RKO (cell line): ENCODE results near the gene ADAM15.

Experiments used
- DNase-seq: peaks from one replicate; pipeline ENCODE4 v3.0.0-alpha.2; 2016; ENCODE audit warnings: low spot score

Gene ADAM15

GRCh38 chr1:155073377-155074242 is 22.5 kb downstream of the ADAM15 start:
- no peak for DNase-seq

DNA sequence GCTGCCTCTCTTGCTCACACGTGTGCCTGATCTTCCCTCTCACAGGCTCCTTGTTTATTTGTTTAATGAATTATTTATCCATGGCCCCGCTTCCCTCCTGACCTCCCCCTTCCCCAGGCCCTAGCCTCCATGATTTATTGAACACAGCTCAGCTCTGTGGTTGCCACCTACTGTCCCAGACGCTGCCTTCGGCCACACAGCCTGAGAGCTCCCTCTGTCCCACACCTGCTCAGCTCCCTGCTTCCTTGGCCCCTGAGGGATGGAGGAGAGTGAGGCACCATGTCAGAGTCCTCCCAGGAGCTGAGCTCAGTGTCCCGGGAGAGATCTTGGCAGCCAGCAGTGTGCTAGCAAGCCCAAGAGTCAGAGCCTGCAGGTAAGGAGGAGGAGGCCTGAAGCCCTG is 24.4 kb downstream of the ADAM15 start:
- DNase-seq, result no peak

- DNase-seq, result no peak
Measured at GRCh38 chr1:155076371-155076770, 25.3 kb downstream of the ADAM15 start.

GRCh38 chr1:155077346-155077745 is 26.2 kb downstream of the ADAM15 start:
- no peak for DNase-seq

DNA sequence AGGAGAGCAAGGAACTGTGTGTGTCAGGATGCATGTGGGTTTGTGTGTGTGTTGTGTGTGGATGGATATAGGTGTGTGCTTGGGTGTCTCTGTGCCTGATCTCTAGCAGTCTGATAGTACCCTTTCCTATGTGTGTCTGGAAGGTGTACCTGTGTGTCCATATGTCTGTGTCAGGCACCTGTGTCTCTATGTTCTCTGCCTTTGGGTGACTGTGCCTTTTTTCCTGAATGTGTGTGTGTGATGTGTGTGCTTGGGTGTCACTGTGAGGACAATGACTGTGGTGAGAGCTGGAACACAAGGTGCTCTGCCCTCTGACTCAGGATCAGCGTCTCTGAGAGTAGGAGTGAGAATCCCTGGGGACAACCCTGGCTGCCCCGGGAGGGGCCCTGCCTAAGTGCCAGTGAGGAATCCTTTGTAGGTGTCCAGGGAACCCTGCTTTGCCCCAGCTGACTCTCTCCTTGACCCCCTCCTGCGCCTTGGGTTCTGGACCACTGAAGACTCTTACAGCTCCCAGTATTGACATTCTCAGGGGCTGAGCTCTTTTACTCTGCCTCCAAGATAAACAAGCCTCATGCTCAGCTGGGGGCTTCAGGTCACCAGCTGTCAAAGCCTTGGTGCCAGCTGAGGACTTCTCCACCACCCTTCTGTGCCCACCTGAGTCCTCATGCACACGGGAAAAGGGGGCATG is 26.8 kb downstream of the ADAM15 start:
- no peak for DNase-seq

DNA sequence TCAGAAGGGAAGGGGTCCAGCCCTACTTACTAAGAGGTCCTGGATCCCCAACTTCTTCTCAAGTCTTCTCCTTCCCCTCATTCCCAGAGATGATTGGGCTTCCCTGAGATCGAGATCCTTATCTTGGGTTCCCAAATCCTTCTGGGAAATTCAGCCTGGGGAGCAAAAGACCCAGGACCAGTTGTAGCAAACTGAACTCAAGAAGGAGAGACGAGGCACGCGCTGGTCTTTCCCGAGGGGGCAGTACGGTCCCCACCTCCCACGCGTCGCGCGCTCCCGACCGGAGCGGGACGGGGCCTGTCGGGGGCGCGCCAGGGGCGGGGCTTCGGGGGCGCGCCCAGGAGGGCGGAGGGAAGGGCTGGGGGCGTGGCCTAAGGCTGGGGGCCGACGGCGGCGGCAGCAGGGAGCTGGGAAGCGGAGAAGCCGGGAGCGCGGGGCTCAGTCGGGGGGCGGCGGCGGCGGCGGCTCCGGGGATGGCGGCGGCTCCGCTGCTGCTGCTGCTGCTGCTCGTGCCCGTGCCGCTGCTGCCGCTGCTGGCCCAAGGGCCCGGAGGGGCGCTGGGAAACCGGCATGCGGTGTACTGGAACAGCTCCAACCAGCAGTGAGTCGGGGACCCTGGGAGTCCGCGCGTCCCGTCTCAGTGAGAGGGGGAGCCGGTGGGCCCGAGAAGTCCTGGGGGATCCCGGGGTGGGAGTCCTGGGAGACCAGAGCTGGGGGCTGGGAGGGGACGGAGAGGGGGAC is 27.5 kb downstream of the ADAM15 start, which contains the start of gene EFNA3:
EFNA3 (plus strand) TSS at position 369 of the 741 bp plus-strand sequence; CDS start at position 474, 105 bp downstream.
- DNase-seq, result peak; percentile 74

GRCh38 chr1:155079210-155079486 is 28.0 kb downstream of the ADAM15 start:
- DNase-seq, result no peak

DNA sequence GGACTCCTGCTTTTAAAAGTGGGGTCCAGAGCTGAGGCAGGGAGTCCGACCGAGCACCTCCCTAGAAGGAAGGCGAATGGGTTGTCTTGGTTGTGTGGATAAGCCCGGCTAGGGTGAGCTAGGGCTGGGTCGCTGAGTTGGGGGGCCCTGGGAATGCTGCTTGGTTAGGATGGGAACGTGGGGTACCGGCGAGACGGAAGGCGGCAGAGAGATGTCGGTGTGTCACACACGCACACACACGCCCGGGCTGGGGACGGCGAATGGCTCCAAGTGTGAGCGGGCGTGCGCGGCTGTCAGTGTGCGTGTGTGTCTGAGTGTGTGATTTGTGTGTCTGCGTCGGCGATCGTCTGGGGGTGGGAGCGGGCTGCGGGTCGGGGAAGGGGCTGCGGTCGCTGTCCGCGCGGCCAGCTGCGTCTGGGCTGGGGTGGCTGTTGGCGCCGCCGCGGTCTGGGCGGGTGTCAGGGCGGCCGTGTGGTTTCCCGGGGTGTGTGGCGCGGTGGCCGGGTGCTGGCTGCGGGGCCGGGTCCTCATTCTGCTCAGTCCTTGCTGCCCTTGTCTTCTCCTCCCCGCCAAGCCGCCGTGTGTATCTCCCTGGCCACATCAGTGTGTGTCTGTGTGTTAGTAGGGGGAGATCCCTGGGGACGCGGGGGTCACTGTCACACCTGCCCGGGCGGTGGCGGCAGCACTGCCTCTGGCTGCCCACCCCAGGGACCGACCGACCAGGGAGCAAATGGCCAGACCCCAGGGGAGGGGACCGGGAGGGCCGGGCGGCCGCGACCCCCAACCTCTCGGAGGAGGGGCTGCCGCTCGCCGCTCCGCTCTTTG is 28.6 kb downstream of the ADAM15 start:
- peak; percentile 52 for DNase-seq

DNA sequence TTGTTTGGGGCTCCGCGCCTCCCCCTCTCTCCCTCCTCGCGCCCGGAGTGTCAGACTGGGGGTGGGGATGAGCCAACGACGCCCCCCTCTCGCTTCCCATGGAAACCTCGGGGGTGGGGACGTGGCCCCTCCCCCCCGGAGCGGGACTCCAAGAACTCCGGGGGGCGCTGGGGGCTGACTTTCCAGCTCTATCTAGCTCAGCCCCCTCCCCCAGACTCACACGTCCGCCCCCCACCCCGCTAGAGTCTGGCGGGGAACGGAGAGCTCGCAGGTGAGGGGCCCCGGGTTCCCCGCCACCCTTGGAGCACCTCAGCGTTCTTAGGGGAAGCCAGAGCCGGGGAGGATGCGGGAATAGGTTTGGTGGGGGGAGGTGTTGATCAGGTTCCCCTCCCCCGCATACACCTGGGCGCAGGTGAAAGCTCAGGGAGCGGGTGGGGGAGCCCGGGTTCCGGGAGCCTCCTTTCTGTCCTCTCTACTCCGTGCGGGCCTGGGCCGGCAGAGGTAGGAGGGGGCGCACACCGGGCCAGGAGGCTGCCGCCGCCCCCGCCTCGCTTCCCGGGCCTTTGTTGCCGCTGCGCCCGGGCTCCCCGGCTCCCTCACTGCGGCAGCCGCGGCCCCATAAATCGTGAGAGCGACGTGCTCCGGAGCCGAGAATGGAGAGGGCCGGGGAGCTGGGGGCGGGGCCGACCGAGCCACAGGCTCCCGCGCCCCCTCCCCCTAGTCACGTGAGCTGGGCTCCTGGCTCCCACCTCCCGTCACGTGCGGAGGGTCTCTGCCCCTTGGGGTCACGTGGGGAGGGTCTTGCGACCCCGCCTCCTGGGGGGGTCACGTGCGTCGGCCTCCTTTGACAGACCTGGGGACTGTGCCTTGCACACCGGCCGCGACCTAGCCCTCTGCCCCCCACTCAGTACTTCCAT is 29.5 kb downstream of the ADAM15 start:
- DNase-seq, result peak; percentile 41

DNA sequence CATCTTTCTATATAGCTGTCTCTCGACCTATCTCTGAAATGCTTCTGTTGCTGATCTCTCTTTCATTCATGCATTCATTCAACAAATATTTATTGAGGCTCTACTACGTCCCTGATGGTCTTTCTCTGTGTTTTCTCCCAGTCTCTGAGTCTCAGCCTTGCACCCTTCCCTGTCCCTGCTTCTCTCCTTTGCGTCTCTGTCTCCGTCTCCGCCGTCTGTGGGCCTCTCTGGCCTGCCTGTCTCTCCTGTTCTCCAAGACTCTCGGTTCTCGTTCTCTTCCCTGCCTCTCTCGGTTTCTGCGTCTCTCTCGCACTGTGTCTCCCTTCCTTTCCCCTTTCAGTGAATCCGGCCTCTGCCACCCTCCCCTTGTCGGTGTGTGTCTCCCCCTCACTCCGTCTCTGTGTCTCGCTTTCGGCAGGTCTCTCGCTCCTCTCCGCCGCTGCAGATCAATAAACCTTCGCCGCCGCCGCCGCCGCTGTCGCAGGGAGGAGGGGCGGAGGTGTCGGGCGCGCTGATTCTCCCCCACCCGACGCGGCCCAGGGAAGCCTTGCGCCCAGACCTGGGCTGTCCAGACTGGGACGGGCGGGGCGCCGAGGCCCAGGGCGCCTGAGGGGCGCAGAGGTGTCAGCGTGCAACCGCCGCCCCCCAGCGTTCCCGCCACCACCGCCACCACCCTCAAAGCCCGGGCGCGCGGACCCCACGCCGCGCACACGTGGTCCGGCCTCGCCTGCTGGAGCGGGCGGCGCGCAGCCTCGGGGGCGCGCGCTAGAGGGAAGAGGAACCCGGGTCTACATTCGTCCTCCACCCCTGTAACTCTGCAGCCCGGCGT is 30.6 kb downstream of the ADAM15 start:
- no peak for DNase-seq

DNA sequence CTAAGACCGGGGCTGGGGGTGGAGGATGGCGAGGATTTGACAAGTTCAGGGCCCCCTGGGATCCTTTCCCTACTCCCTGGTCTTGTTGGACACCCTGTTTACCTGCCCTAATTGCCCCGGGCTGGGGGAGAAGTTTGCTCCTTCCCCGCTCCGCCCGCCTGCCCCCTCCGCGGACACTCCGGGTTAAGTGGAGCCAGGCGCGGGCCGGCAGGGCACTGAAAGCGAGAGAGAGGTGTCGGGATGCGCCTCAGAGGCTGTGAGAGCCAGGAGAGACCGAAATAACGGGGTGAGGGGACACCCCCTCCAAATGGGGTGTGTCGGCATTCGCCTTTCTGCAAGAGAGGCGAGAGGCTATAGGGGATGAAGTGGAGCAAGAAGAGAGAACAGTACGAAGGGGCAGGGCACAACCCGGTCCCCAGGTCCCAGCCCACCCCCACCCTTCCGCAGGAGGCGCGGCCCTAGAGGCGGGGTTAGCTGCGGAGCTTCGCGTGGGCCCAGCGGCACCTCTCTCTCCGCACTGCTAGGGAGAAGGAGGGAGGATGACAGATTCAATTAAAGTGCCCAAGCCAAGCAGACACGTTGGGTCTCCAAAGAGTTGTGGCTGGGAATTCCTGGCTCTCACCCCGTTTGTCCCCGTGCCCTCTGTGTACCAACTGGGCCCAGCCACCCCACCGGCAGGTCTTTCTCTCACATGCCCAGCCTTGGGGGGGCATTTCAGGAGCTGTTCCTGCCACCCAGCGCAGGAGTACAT is 31.4 kb downstream of the ADAM15 start:
- no peak for DNase-seq

DNA sequence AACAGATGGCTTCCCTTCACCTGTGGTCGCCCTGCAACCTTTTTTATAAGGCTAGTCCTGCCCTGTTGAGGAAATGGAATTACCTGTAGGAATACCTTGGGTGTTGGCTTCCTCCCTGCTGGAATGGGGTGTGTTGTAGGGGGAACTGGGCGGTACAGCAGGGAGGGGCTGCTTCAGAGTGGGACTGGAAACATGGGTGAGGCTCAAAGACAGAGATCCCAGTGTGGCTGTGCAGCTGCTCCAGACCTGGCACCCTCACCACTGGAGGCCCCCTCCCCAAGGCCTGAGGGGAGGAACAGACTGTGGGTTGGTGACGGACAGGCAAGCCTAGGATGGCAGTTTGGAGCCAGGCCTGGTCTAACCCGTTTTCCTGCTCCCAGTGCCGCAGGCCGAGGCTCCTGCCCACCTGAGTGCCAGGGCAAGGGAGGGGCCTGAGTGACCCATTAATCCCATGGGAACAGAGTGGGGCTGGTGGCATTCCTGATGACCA is 32.0 kb downstream of the ADAM15 start:
- DNase-seq, result no peak

- DNase-seq, result peak; percentile 69
Measured at GRCh38 chr1:155083865-155084721, 33.0 kb downstream of the ADAM15 start.

- peak; percentile 93 for DNase-seq
Measured at GRCh38 chr1:155084722-155085503, 33.8 kb downstream of the ADAM15 start.

- DNase-seq, result peak; percentile 80
Measured at GRCh38 chr1:155085504-155086127, 34.5 kb downstream of the ADAM15 start.

DNA sequence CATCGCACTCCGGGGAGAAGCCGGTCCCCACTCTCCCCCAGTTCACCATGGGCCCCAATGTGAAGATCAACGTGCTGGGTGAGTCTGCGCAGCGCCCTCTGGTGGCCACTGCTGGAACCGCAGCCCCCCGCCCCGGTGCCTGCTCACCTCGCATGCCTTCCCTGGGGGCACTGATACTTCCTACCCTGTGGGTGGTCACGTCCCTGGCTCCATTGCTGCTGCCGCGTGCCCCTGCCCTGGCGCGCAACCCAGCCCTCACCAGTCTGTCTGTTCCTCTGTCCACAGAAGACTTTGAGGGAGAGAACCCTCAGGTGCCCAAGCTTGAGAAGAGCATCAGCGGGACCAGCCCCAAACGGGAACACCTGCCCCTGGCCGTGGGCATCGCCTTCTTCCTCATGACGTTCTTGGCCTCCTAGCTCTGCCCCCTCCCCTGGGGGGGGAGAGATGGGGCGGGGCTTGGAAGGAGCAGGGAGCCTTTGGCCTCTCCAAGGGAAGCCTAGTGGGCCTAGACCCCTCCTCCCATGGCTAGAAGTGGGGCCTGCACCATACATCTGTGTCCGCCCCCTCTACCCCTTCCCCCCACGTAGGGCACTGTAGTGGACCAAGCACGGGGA is 35.1 kb downstream of the ADAM15 start:
- DNase-seq, result peak; percentile 69
